Measurements from ENCODE around the gene TMCC1. TPM values are rescaled to one million over a fixed set of nuclear protein-coding genes. Genes with fewer than 3 reads are reported as not detected.
A peak's percentile ranks its signal among the peaks of the same experiment; 100 is the strongest.

The TMCC1 gene
- total and polyA plus RNA-seq, 2 donors (not counting 3 experiments of a cell fraction or from before 2014, with no cell fraction given): 17.4 to 38.4 TPM

DNA sequence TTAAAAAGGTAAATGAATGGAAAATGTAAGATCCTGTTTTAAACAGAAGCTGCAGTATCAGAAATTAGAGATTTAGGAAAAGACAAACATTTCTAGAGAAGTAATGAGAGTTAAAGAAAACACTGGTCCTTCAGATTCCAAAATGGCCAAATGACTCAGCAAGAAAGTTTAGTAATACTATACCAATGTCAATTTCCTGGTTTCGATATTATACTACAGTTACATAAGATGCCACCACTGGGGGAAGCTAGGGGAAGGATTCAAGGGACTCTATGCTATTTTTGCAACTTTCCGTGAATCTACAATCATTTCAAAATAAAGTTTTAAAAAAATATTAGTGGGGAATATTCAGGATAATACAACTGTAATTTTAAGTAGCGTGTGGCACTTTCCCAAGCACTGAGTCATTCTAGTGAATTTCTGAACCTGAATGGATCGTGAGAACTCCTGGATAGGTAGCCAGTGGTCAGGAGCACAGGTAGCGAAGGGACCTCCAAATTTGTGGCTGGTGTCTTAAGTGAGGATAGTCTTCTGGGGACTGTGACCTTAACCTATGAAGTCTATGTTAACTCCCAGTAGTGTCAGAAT lies 37.6 kb downstream of the TMCC1 start:
- ChIA-PET POLR2A (no interaction called here), CTCF (interaction anchor here (0.9 to 1.1 kb wide), 2 partner anchors 10 to 37 kb away, joined by 3 read pairs; no protein-coding TSS in a partner anchor)
- H3K4me2 ChIP-seq (ENCODE audit: insufficient read depth, low read length): peak overlapping the region; percentile 9
- dilution Hi-C loops (cut with MboI; ENCODE audit: extremely low pct_ligation_motif_present, low sequenced_read_pairs) (no loop called here), intact Hi-C loops (cut with micrococcal nuclease) (no loop called here)
- peaks cover 18% of the 10 kb centered on the region for H3K79me2 ChIP-seq (ENCODE audit: control insufficient read depth, insufficient read depth, low read length)
- no peaks in the 10 kb centered on the region for H3K36me3 ChIP-seq (ENCODE audit: control insufficient read depth in 2 of 2, extremely low read depth in 1 of 2, insufficient read depth in 2 of 2, low read length in 2 of 2)
- H3K27ac ChIP-seq (ENCODE audit: insufficient read depth, low read depth, low read length): peak overlapping the region; percentile 52
- DNase-seq (ENCODE audit: low read depth, low spot score): peak; percentile 32
- H2AFZ ChIP-seq (ENCODE audit: low read depth, low read length): no peak overlapping the region
- peaks cover 7% of the 10 kb centered on the region for H3K4me1 ChIP-seq (ENCODE audit: control insufficient read depth, extremely low read depth, insufficient read depth, low read length)
- no peaks in the 10 kb centered on the region for H3K27me3 ChIP-seq (ENCODE audit: control insufficient read depth in 2 of 2, insufficient read depth in 2 of 2, low read length in 2 of 2)
- H3K9me1 ChIP-seq (replicated peaks; ENCODE audit: control insufficient read depth, extremely low read depth, insufficient read depth, low read length): no peaks in the 10 kb centered on the region
- FAIRE-seq: no peak
- H3K9ac ChIP-seq (replicated peaks; ENCODE audit: extremely low read depth, insufficient read depth, low read length): no peak overlapping the region
- BruUV-seq (replicated peaks): no TSS peak
- H3K4me3 ChIP-seq (replicated peaks in 1 of 3; ENCODE audit: insufficient read depth in 1 of 3, low read depth in 1 of 3, low read length in 3 of 3): no peak overlapping the region
- H3K9me3 ChIP-seq (replicated peaks; ENCODE audit: control insufficient read depth, insufficient read depth, low read length): no peaks in the 10 kb centered on the region
- TF ChIP-seq EZH2 (IDR thresholded peaks at IDR 0.05; ENCODE audit: borderline replicate concordance, low read depth, low read length, severe bottlenecking): no peak
- peak; percentile 30 for TF ChIP-seq FOS (IDR thresholded peaks at IDR 0.05; ENCODE audit: borderline replicate concordance, insufficient read depth, low read length)
- no peaks in the 10 kb centered on the region for H4K20me1 ChIP-seq (replicated peaks; ENCODE audit: control insufficient read depth, extremely low read depth, insufficient read depth, low read length)

DNA sequence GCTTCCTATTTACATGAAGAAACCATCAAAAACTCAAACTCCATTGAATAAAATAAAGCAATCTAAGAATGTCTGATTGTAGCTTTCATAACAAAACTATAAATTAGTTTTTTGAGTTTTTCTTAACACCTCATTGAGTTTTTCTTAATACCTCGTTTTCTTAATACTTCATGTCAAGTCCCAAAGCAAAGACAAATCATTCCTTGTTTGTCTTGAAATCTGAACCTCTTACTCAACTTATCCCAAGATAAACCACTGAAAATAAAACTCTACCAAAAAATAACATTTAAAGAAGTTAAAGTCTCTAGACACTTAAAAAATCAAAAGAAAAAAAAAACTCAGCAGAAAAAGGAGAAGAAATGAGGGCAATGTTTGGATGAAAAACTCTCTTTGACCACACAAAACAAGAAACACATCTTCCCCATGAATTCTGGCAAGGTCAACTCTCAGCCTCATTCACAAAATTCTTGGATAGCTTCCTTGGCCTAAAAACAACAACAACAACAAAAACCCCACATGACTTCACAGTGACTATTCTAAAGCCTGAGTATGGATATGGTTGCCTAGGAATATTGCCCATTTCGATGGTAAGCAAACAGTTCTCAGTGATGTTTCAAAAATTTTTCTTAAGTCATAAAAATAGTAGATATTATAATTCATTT lies 38.2 kb downstream of the TMCC1 start:
- intact Hi-C loops (cut with micrococcal nuclease) (no loop called here), dilution Hi-C loops (cut with MboI; ENCODE audit: extremely low pct_ligation_motif_present, low sequenced_read_pairs) (no loop called here)
- H2AFZ ChIP-seq (ENCODE audit: low read depth, low read length): no peak overlapping the region
- H3K79me2 ChIP-seq (ENCODE audit: control insufficient read depth, insufficient read depth, low read length): peaks cover 16% of the 10 kb centered on the region
- H3K9me3 ChIP-seq (replicated peaks; ENCODE audit: control insufficient read depth, insufficient read depth, low read length): no peaks in the 10 kb centered on the region
- POLR2A ChIA-PET: no interaction called here
- no peak for TF ChIP-seq POLR2A (IDR thresholded peaks at IDR 0.05; ENCODE audit: low read depth, low read length)
- TF ChIP-seq MYC (IDR thresholded peaks at IDR 0.05; ENCODE audit: low read depth, low read length): no peak
- no peak for TF ChIP-seq FOS (IDR thresholded peaks at IDR 0.05; ENCODE audit: borderline replicate concordance, insufficient read depth, low read length)
- TF ChIP-seq JUN (IDR thresholded peaks at IDR 0.05; ENCODE audit: borderline replicate concordance, insufficient read depth, insufficient read length, low read depth): no peak
- TF ChIP-seq, protein P1, sequence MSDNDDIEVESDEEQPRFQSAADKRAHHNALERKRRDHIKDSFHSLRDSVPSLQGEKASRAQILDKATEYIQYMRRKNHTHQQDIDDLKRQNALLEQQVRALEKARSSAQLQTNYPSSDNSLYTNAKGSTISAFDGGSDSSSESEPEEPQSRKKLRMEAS (IDR thresholded peaks at IDR 0.05; ENCODE audit: insufficient read depth, insufficient read length): no peak
- TF ChIP-seq EZH2 (IDR thresholded peaks at IDR 0.05; ENCODE audit: borderline replicate concordance, low read depth, low read length, severe bottlenecking): no peak
- no peak for TF ChIP-seq POLR2AphosphoS5 (IDR thresholded peaks at IDR 0.05; ENCODE audit: insufficient read depth, low read depth, low read length)
- TF ChIP-seq, protein P2, sequence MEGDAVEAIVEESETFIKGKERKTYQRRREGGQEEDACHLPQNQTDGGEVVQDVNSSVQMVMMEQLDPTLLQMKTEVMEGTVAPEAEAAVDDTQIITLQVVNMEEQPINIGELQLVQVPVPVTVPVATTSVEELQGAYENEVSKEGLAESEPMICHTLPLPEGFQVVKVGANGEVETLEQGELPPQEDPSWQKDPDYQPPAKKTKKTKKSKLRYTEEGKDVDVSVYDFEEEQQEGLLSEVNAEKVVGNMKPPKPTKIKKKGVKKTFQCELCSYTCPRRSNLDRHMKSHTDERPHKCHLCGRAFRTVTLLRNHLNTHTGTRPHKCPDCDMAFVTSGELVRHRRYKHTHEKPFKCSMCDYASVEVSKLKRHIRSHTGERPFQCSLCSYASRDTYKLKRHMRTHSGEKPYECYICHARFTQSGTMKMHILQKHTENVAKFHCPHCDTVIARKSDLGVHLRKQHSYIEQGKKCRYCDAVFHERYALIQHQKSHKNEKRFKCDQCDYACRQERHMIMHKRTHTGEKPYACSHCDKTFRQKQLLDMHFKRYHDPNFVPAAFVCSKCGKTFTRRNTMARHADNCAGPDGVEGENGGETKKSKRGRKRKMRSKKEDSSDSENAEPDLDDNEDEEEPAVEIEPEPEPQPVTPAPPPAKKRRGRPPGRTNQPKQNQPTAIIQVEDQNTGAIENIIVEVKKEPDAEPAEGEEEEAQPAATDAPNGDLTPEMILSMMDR (IDR thresholded peaks at IDR 0.05; ENCODE audit: extremely low read depth in 1 of 2, insufficient read depth in 1 of 2, low read depth in 1 of 2, low read length in 2 of 2): no peak
- TF ChIP-seq GATA2 (IDR thresholded peaks at IDR 0.05; ENCODE audit: insufficient read depth, insufficient read length, low read depth, low read length): no peak
- no TSS peak for BruUV-seq (replicated peaks)
- peaks cover 7% of the 10 kb centered on the region for H3K4me1 ChIP-seq (ENCODE audit: control insufficient read depth, extremely low read depth, insufficient read depth, low read length)
- H3K27ac ChIP-seq (ENCODE audit: insufficient read depth, low read depth, low read length): peak overlapping the region; percentile 52
- peak; percentile 3 for DNase-seq (ENCODE audit: low read depth, low spot score)
- no peak overlapping the region for H3K4me3 ChIP-seq (replicated peaks in 1 of 3; ENCODE audit: insufficient read depth in 1 of 3, low read depth in 1 of 3, low read length in 3 of 3)
- H3K9ac ChIP-seq (replicated peaks; ENCODE audit: extremely low read depth, insufficient read depth, low read length): no peak overlapping the region
- no peak for FAIRE-seq
- no peaks in the 10 kb centered on the region for H3K9me1 ChIP-seq (replicated peaks; ENCODE audit: control insufficient read depth, extremely low read depth, insufficient read depth, low read length)
- peak overlapping the region; percentile 9 for H3K4me2 ChIP-seq (ENCODE audit: insufficient read depth, low read length)
- no peaks in the 10 kb centered on the region for H3K27me3 ChIP-seq (ENCODE audit: control insufficient read depth in 2 of 2, insufficient read depth in 2 of 2, low read length in 2 of 2)
- no peaks in the 10 kb centered on the region for H3K36me3 ChIP-seq (ENCODE audit: control insufficient read depth in 2 of 2, extremely low read depth in 1 of 2, insufficient read depth in 2 of 2, low read length in 2 of 2)
- CTCF ChIA-PET: no interaction called here
- no peaks in the 10 kb centered on the region for H4K20me1 ChIP-seq (replicated peaks; ENCODE audit: control insufficient read depth, extremely low read depth, insufficient read depth, low read length)
